Stimulated activated CD8-positive, alpha-beta memory T cell treated with anti-CD3 and anti-CD28 coated beads, Interleukin-2, amount 100 ng/mL, for 48 hours (primary cell): ENCODE measurements around the gene KLC1.
"Not testable (repeated sequence)": the region's sequence is repeated elsewhere in the genome, so short reads cannot be mapped to it uniquely, and the experiment has no call there.

Experiments used
- DNase-seq, 2 donors: peaks; one replicate each; pipeline ENCODE4 v3.0.0-alpha.2; 2020; ENCODE audit warnings: low read depth in 2 of 2

The KLC1 gene

GRCh38 chr14:103628684-103629502 lies at the start of gene KLC1:
TSS of gene KLC1 (plus strand) at chr14:103629211. CDS start at chr14:103654565, 25,354 bp downstream.
- peak; percentile 83 to 85 for DNase-seq

GRCh38 chr14:103581206-103581605 lies 47.8 kb upstream of the KLC1 start:
- no peak for DNase-seq

- no peak for DNase-seq
These were observed 46.9 kb upstream of the KLC1 start for GRCh38 chr14:103581954-103582703.

GRCh38 chr14:103584326-103584915 lies 44.6 kb upstream of the KLC1 start:
- no peak for DNase-seq

- no peak for DNase-seq
These were observed 35.4 kb upstream of the KLC1 start for GRCh38 chr14:103593577-103593976.

GRCh38 chr14:103594265-103594664 lies 34.7 kb upstream of the KLC1 start:
- DNase-seq, result no peak

- no peak for DNase-seq
These were observed 31.2 kb upstream of the KLC1 start for GRCh38 chr14:103597623-103598377.

GRCh38 chr14:103600503-103600902 lies 28.5 kb upstream of the KLC1 start:
- DNase-seq, result no peak

- no peak for DNase-seq
These were observed 24.4 kb upstream of the KLC1 start for GRCh38 chr14:103604620-103605019.

GRCh38 chr14:103606963-103607668 lies 21.9 kb upstream of the KLC1 start:
- DNase-seq, result peak; percentile 49 to 52

GRCh38 chr14:103607822-103608221 lies 21.2 kb upstream of the KLC1 start:
- no peak for DNase-seq

GRCh38 chr14:103609081-103609480 lies 19.9 kb upstream of the KLC1 start:
- not testable (repeated sequence) for DNase-seq

- no peak for DNase-seq
These were observed 17.8 kb upstream of the KLC1 start for GRCh38 chr14:103611215-103611614.

- DNase-seq, result no peak
These were observed 15.5 kb upstream of the KLC1 start for GRCh38 chr14:103613517-103613916.

GRCh38 chr14:103616635-103617300 lies 12.2 kb upstream of the KLC1 start:
- no peak for DNase-seq

- no peak for DNase-seq
These were observed 10.0 kb upstream of the KLC1 start for GRCh38 chr14:103619057-103619456.

GRCh38 chr14:103621860-103622259 lies 7.2 kb upstream of the KLC1 start:
- DNase-seq, result no peak

- DNase-seq, result no peak
These were observed 5.7 kb upstream of the KLC1 start for GRCh38 chr14:103623308-103623707.

- no peak for DNase-seq
These were observed 5.0 kb upstream of the KLC1 start for GRCh38 chr14:103623883-103624482.

- DNase-seq, result no peak
These were observed 4.2 kb upstream of the KLC1 start for GRCh38 chr14:103624860-103625259.
